Smooth muscle cell (in vitro differentiated cells): ENCODE results near the gene ALS2. TPM values are rescaled to one million over a fixed set of nuclear protein-coding genes. Genes with fewer than 3 reads are reported as not detected.
A peak's percentile ranks its signal among the peaks of the same experiment; 100 is the strongest.

ENCODE experiments used
- DNase-seq: peaks from one replicate; lab custom pipeline; 2025; ENCODE audit not compliant: unreplicated experiment; lab: John Stamatoyannopoulos, UW
- H2AFZ ChIP-seq: fragments of 200-600 bp; sonication (generic); 2 replicates; pipeline ENCODE4 v1.6.0; 2016; ENCODE audit warnings: antibody characterized with exemption, low read depth, mild to moderate bottlenecking
- H3F3A ChIP-seq: fragments of 200-600 bp; sonication (generic); 2 replicates; pipeline ENCODE4 v1.6.0; 2017; ENCODE audit warnings: antibody characterized with exemption, low read depth
- H3K27ac ChIP-seq: fragments of 200-600 bp; sonication (generic); 2 replicates; pipeline ENCODE4 v1.5.1; 2016; ENCODE audit warnings: low read depth, mild to moderate bottlenecking
- H3K27me3 ChIP-seq: fragments of 200-600 bp; sonication (generic); 2 replicates; pipeline ENCODE4 v1.6.1; 2016; ENCODE audit warnings: low read depth, mild to moderate bottlenecking
- H3K36me3 ChIP-seq: fragments of 200-600 bp; sonication (generic); 2 replicates; pipeline ENCODE4 v1.5.1; 2016; ENCODE audit warnings: low read depth
- H3K4me1 ChIP-seq: fragments of 200-600 bp; sonication (generic); 2 replicates; pipeline ENCODE4 v1.5.1; 2016; ENCODE audit warnings: low read depth
- H3K4me2 ChIP-seq: fragments of 200-600 bp; sonication (generic); 2 replicates; pipeline ENCODE4 v1.6.0; 2016; ENCODE audit warnings: mild to moderate bottlenecking
- H3K4me3 ChIP-seq: fragments of 200-600 bp; sonication (generic); 2 replicates; pipeline ENCODE4 v1.5.1; 2016; ENCODE audit warnings: mild to moderate bottlenecking
- H3K79me2 ChIP-seq: fragments of 200-600 bp; sonication (generic); 2 replicates; pipeline ENCODE4 v1.6.0; 2016; ENCODE audit warnings: low read depth, mild to moderate bottlenecking
- H3K9ac ChIP-seq: fragments of 200-600 bp; sonication (generic); 2 replicates; pipeline ENCODE4 v1.6.0; 2016; ENCODE audit warnings: low read depth
- H3K9me3 ChIP-seq: fragments of 200-600 bp; sonication (generic); replicated peaks from 2 replicates; pipeline ENCODE4 v1.5.1; 2016; ENCODE audit warnings: low read depth
- H4K20me1 ChIP-seq: fragments of 200-600 bp; sonication (generic); 2 replicates; pipeline ENCODE4 v1.6.0; 2016; ENCODE audit warnings: low read depth
- CTCF ChIP-seq: fragments of 200-600 bp; sonication (generic); IDR thresholded peaks from 2 replicates; pipeline ENCODE4 v1.5.1; 2017; ENCODE audit warnings: borderline replicate concordance, mild to moderate bottlenecking, antibody characterized with exemption; ENCODE audit not compliant: insufficient read depth, poor library complexity, severe bottlenecking
- WGBS: methylation state at CpG from one replicate; pipeline ENCODE4 v1.1.7; 2016; ENCODE audit warnings: low lambda C conversion rate; 5-methylcytosine and 5-hydroxymethylcytosine counted together
- polyA plus RNA-seq: library from polyadenylated mRNA; unstranded; fragments of >200 nt; fragmentation: Nextera tagmentation; extraction: Ambion mirVana; gene quantifications from 2 replicates; pipeline ENCODE4 v1.2.1, GENCODE V29; 2016
- total RNA-seq: library from RNA; depleted of rRNA; stranded (reverse); fragments of >200 nt; gene quantifications from 2 replicates; pipeline ENCODE4 v1.2.3, GENCODE V29; 2014

ALS2 gene
- total and polyA plus RNA-seq, 2 experiments from 2014 or later, result 11.0 to 24.4 TPM

- H4K20me1 ChIP-seq, result no peaks in the 10 kb centered on the region
- no peak overlapping the region for H2AFZ ChIP-seq
- no peak overlapping the region for H3K4me3 ChIP-seq
- TF ChIP-seq CTCF, result no peak
- WGBS, result 27% methylated on average over 2 of the region's 2 CpGs
- H3K9me3 ChIP-seq, result no peaks in the 10 kb centered on the region
- H3K4me2 ChIP-seq, result peak overlapping the region; percentile 66
- H3K79me2 ChIP-seq, result no peaks in the 10 kb centered on the region
- peak overlapping the region; percentile 56 for H3K9ac ChIP-seq
- peak overlapping the region; percentile 96 for H3K27ac ChIP-seq
- DNase-seq, result no peak
- H3K36me3 ChIP-seq, result peaks cover 32% of the 10 kb centered on the region
- peaks cover 5% of the 10 kb centered on the region for H3K4me1 ChIP-seq
- H3F3A ChIP-seq, result peaks cover 4% of the 10 kb centered on the region
- H3K27me3 ChIP-seq, result no peaks in the 10 kb centered on the region
Observed at GRCh38 chr2:201709049-201709448, 71.7 kb downstream of the ALS2 start.

GRCh38 chr2:201707753-201708152 lies 73.0 kb downstream of the ALS2 start:
- H3K4me2 ChIP-seq, result no peak overlapping the region
- no peak overlapping the region for H3K27ac ChIP-seq
- H3K36me3 ChIP-seq, result peaks cover 27% of the 10 kb centered on the region
- peaks cover 4% of the 10 kb centered on the region for H3F3A ChIP-seq
- H3K4me1 ChIP-seq, result peaks cover 5% of the 10 kb centered on the region
- WGBS, result 91% methylated on average over 3 of the region's 3 CpGs
- no peaks in the 10 kb centered on the region for H3K9me3 ChIP-seq
- no peaks in the 10 kb centered on the region for H4K20me1 ChIP-seq
- H3K4me3 ChIP-seq, result no peak overlapping the region
- no peak for TF ChIP-seq CTCF
- H3K9ac ChIP-seq, result no peak overlapping the region
- no peak for DNase-seq
- no peaks in the 10 kb centered on the region for H3K79me2 ChIP-seq
- no peaks in the 10 kb centered on the region for H3K27me3 ChIP-seq
- H2AFZ ChIP-seq, result no peak overlapping the region

DNA sequence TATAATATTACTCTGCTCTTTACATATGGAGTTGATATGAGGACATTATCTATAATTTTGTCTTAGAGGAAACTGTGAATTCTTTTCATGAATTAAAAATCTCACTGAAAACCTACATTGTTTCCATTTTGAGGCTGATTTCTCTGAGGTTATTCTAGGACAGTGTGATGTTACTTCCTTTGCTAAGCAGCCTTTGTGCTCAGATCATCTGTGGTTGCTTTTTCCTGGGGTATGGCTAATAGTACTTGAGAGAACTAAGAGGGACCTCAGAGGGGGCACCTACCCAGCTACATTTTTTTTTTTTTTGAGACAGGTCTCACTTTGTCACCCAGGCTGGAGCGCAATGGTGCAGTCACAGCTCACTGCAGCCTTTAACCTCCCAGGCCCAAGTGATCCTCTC lies 73.6 kb downstream of the ALS2 start:
- Histone ChIP-seq H2AFZ (no peak overlapping the region), H3K79me2 (no peaks in the 10 kb centered on the region), H3K36me3 (peaks cover 24% of the 10 kb centered on the region), H3F3A (peaks cover 4% of the 10 kb centered on the region), H4K20me1 (no peaks in the 10 kb centered on the region), H3K4me1 (peaks cover 5% of the 10 kb centered on the region), H3K27me3 (no peaks in the 10 kb centered on the region), H3K4me3 (no peak overlapping the region), H3K4me2 (no peak overlapping the region), H3K9me3 (no peaks in the 10 kb centered on the region), H3K27ac (no peak overlapping the region), H3K9ac (no peak overlapping the region)
- 89% methylated on average over 1 of the region's 1 CpG for WGBS
- no peak for TF ChIP-seq CTCF
- no peak for DNase-seq

DNA sequence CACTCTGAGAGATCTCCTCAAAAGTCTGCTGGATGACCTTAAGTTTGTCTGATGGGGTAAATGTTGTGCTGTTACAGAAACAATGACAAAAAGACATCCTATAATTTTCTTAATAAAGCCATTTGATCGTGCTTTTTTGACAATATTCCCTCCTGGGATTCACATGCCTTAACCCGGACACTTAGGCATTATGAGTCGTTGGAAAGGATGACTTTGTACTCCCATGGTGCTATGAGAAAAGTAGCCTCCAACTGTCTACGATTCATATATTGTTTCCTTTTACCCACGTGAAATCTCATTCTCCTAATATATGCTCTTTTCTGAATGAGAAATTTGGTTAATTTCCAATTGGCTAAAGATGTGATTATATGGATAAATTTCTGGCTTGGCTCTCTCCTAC lies 76.2 kb downstream of the ALS2 start:
- Histone ChIP-seq H3K4me2 (no peak overlapping the region), H3K79me2 (no peaks in the 10 kb centered on the region), H3K9ac (no peak overlapping the region), H3K27me3 (no peaks in the 10 kb centered on the region), H3K27ac (no peak overlapping the region), H3K36me3 (peaks cover 17% of the 10 kb centered on the region), H3K4me1 (peaks cover 9% of the 10 kb centered on the region), H2AFZ (no peak overlapping the region), H3F3A (peaks cover 19% of the 10 kb centered on the region), H4K20me1 (no peaks in the 10 kb centered on the region), H3K9me3 (no peaks in the 10 kb centered on the region), H3K4me3 (no peak overlapping the region)
- WGBS, result 92% methylated on average over 5 of the region's 5 CpGs
- no peak for DNase-seq
- TF ChIP-seq CTCF, result no peak
